Peyer's patch (tissue), 4 donors: Measurements from ENCODE around the gene PKP1. TPM values are rescaled to one million over a fixed set of nuclear protein-coding genes. Genes with fewer than 3 reads are reported as not detected.
A peak's percentile ranks its signal among the peaks of the same experiment; 100 is the strongest.

Source experiments
- DNase-seq, 3 donors: peaks; one replicate each; pipeline ENCODE4 v3.0.0-alpha.2; 2017 to 2019
- H3K27ac ChIP-seq, 4 donors: fragments of 200-600 bp; sonication (generic); one replicate each; pipeline ENCODE4 v1.5.1; 2016 to 2019
- H3K27me3 ChIP-seq, 2 donors: fragments of 200-600 bp; sonication (generic); one replicate each; pipeline ENCODE4 v1.5.1; 2019
- H3K36me3 ChIP-seq, 3 donors: fragments of 200-600 bp; sonication (generic); one replicate each; pipeline ENCODE4 v1.5.1; 2016 to 2019
- H3K4me1 ChIP-seq, 4 donors: fragments of 200-600 bp; sonication (generic); one replicate each; pipeline ENCODE4 v1.5.1; 2016 to 2019
- H3K4me3 ChIP-seq, 4 donors: fragments of 200-600 bp; sonication (generic); 1 replicate in 3 of 4; 2 replicates in 1 of 4; pipeline ENCODE4 v1.5.1; 2016 to 2019; ENCODE audit warnings: mild to moderate bottlenecking in 1 of 4
- H3K9me3 ChIP-seq, 4 donors: fragments of 200-600 bp; sonication (generic); one replicate each; pipeline ENCODE4 v1.5.1; 2016 to 2019; ENCODE audit warnings: mild to moderate bottlenecking in 1 of 4
- CTCF ChIP-seq, 6 experiments: fragments of 450-650 bp in 4 of 6; fragments of 200-600 bp in 2 of 6; sonication (generic) in 1 of 6; IDR thresholded peaks; one replicate each; pipeline ENCODE4 v1.5.1; 2017 to 2019; ENCODE audit warnings: antibody characterized with exemption in 6 of 6, mild to moderate bottlenecking in 3 of 6, moderate library complexity in 1 of 6
- POLR2A ChIP-seq, 2 donors: fragments of 450-650 bp; IDR thresholded peaks; one replicate each; pipeline ENCODE4 v1.5.1; 2017; ENCODE audit warnings: antibody characterized with exemption in 2 of 2, mild to moderate bottlenecking in 2 of 2, moderate library complexity in 2 of 2
- total RNA-seq, 4 donors: library from RNA; depleted of rRNA; stranded (reverse); fragments of >200 nt; gene quantifications; one replicate each; pipeline ENCODE4 v1.1.0, GENCODE V29; 2016

The PKP1 gene
- total RNA-seq, 4 donors from 2014 or later, result 0.54 to 11.6 (median 1.4) TPM

- peak in 2 of 3 donors; percentile 23 to 46 for DNase-seq
- Histone ChIP-seq H3K4me1 (peaks cover 0 to 10% (median 4%) of the 10 kb centered on the region in 4 donors), H3K9me3 (no peaks in the 10 kb centered on the region), H3K27ac (no peak overlapping the region), H3K27me3 (no peaks in the 10 kb centered on the region), H3K36me3 (no peaks in the 10 kb centered on the region), H3K4me3 (no peak overlapping the region)
- no peak for TF ChIP-seq CTCF (IDR thresholded peaks at IDR 0.05)
- no peak for TF ChIP-seq POLR2A (IDR thresholded peaks at IDR 0.05)
Observed at GRCh38 chr1:201264072-201264471, 19.2 kb upstream of the PKP1 start.

DNA sequence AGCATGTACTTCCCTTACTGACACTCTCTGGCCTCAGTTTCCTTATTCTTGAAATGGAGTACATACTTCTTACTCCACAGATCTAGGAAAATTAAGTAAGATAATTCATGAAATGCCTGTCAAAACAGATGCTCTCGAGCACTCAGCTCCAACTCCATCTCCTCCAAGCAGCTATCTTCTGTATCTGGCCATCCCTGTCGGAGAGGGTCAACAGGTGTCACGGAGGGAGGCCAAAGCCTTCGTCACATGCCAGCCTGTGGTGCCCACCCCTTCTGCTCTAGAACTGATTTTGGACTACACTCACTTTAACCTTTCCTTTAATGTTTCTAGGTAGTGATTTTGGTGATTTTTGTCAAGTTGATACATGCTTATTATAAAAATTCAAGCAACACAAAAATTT is 18.8 kb upstream of the PKP1 start:
- peak in 1 of 3 donors; percentile 7 for DNase-seq
- Histone ChIP-seq H3K4me1 (peaks cover 0 to 9% (median 4%) of the 10 kb centered on the region in 4 donors), H3K4me3 (no peak overlapping the region), H3K9me3 (no peaks in the 10 kb centered on the region), H3K27ac (no peak overlapping the region), H3K27me3 (no peaks in the 10 kb centered on the region), H3K36me3 (no peaks in the 10 kb centered on the region)
- TF ChIP-seq CTCF (IDR thresholded peaks at IDR 0.05), result no peak
- TF ChIP-seq POLR2A (IDR thresholded peaks at IDR 0.05), result no peak

DNA sequence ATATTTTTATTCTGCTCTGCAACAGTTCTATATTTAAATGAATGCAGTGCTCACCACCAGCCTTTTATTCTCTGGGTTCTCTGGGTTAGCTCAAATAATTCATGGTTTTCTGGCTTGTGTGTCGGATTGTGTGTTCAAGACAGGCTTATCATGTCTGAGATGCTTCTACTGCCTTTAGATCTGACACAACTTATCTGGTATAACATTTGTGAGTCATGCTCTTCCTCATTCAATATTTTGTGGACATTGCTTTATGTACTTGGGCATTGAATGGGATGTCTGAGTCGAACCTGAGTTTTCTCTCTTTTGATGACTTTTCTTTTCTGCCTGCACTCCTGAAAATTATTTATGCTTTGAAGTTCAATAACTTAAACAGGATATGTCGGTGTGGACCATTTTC is 17.6 kb upstream of the PKP1 start:
- no peaks in the 10 kb centered on the region for H3K27me3 ChIP-seq
- no peak for DNase-seq

DNA sequence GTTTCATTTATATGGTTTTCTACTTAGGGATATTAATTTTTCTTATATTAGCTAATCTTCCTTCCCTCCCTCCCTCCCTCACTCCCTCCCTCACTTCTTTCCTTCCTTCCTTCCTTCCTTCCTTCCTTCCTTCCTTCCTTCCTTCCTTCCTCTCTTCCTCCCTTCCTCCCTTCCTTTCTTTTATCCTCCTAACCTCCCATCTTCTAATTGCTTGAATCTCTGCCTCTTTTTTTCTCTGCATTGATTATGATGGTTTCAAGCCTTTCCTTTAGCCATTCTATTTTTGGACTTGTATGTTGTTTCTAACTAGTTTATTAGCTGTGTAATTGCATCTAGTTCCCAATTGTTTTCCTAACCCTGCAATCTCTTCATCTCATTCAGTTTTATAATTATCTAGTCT is 17.0 kb upstream of the PKP1 start:
- H3K27ac ChIP-seq, result no peak overlapping the region
- no peaks in the 10 kb centered on the region for H3K9me3 ChIP-seq
- TF ChIP-seq POLR2A (IDR thresholded peaks at IDR 0.05) (no peak), CTCF (IDR thresholded peaks at IDR 0.05) (no peak)
- H3K36me3 ChIP-seq, result no peaks in the 10 kb centered on the region
- no peak overlapping the region for H3K4me3 ChIP-seq
- H3K27me3 ChIP-seq, result no peaks in the 10 kb centered on the region
- H3K4me1 ChIP-seq, result no peaks in the 10 kb centered on the region
- no peak for DNase-seq

More for the DNA sequence above, 17.6 kb upstream of the PKP1 start:
- Histone ChIP-seq H3K27ac (no peak overlapping the region), H3K9me3 (no peaks in the 10 kb centered on the region), H3K36me3 (no peaks in the 10 kb centered on the region), H3K4me3 (no peak overlapping the region), H3K4me1 (no peaks in the 10 kb centered on the region)
- TF ChIP-seq CTCF (IDR thresholded peaks at IDR 0.05), result no peak
- no peak for TF ChIP-seq POLR2A (IDR thresholded peaks at IDR 0.05)

GRCh38 chr1:201266774-201267173 is 16.5 kb upstream of the PKP1 start:
- TF ChIP-seq CTCF (IDR thresholded peaks at IDR 0.05) (no peak), POLR2A (IDR thresholded peaks at IDR 0.05) (no peak)
- H3K27ac ChIP-seq, result no peak overlapping the region
- no peaks in the 10 kb centered on the region for H3K27me3 ChIP-seq
- peak in 1 of 3 donors; percentile 50 for DNase-seq
- H3K4me3 ChIP-seq, result no peak overlapping the region
- no peaks in the 10 kb centered on the region for H3K36me3 ChIP-seq
- no peaks in the 10 kb centered on the region for H3K9me3 ChIP-seq
- no peaks in the 10 kb centered on the region for H3K4me1 ChIP-seq
